HepG2 (cell line): Measurements from ENCODE around the gene OR6S1. TPM values are rescaled to one million over a fixed set of nuclear protein-coding genes. Genes with fewer than 3 reads are reported as not detected.
A peak's percentile ranks its signal among the peaks of the same experiment; 100 is the strongest.

Source experiments
- CEBPG ChIP-seq: IDR thresholded peaks from 2 replicates; pipeline ENCODE4 v1.6.1; 2016
- CHCHD3 ChIP-seq: sonication (generic); formaldehyde crosslinking; IDR thresholded peaks from 2 replicates; pipeline ENCODE4 v1.8.0; 2022; ENCODE audit warnings: mild to moderate bottlenecking, missing genetic modification reagents, moderate library complexity
- ELF1 ChIP-seq: sonication (generic); formaldehyde crosslinking; IDR thresholded peaks from 2 replicates; pipeline ENCODE4 v1.4.0; 2020; ENCODE audit warnings: missing genetic modification reagents
- FOXO1 ChIP-seq: sonication (generic); formaldehyde crosslinking; IDR thresholded peaks from 2 replicates; pipeline ENCODE4 v1.4.0; 2020; ENCODE audit warnings: missing genetic modification reagents
- HOXA5 ChIP-seq: sonication (generic); formaldehyde crosslinking; IDR thresholded peaks from 2 replicates; pipeline ENCODE4 v1.4.0; 2020; ENCODE audit warnings: missing genetic modification reagents
- JARID2 ChIP-seq: sonication (generic); formaldehyde crosslinking; IDR thresholded peaks from 2 replicates; pipeline ENCODE4 v1.8.1; 2023; ENCODE audit warnings: missing genetic modification reagents, inconsistent platforms; ENCODE audit not compliant: insufficient replicate concordance
- KLF15 ChIP-seq: sonication (generic); formaldehyde crosslinking; IDR thresholded peaks from 2 replicates; pipeline ENCODE4 v1.8.1; 2023; ENCODE audit warnings: borderline replicate concordance, mild to moderate bottlenecking, inconsistent platforms, missing genetic modification reagents, mixed read lengths
- PCBP1 ChIP-seq: fragments of 200-400 bp; formaldehyde crosslinking; IDR thresholded peaks from 2 replicates; pipeline ENCODE4 v1.6.1; 2017; ENCODE audit warnings: mild to moderate bottlenecking, low read depth, low read length, borderline replicate concordance
- PITX1 ChIP-seq: sonication (generic); formaldehyde crosslinking; IDR thresholded peaks from 2 replicates; pipeline ENCODE4 v1.5.1; 2020; ENCODE audit warnings: mild to moderate bottlenecking, missing genetic modification reagents
- RFX1 ChIP-seq: fragments of 450-650 bp; IDR thresholded peaks from 2 replicates; pipeline ENCODE4 v1.6.1; 2017
- SOX5 ChIP-seq: IDR thresholded peaks from 2 replicates; pipeline ENCODE4 v1.6.1; 2016; ENCODE audit warnings: borderline replicate concordance
- TBX2 ChIP-seq: sonication (generic); formaldehyde crosslinking; IDR thresholded peaks from 2 replicates; pipeline ENCODE4 v1.5.0; 2020; ENCODE audit warnings: missing genetic modification reagents, mild to moderate bottlenecking, borderline replicate concordance
- TBX3 ChIP-seq: fragments of 450-650 bp; IDR thresholded peaks from 2 replicates; pipeline ENCODE4 v1.6.1; 2017; ENCODE audit warnings: antibody characterized with exemption, mild to moderate bottlenecking, inconsistent platforms, borderline replicate concordance
- TP53 ChIP-seq: sonication (generic); formaldehyde crosslinking; conservative IDR thresholded peaks from 2 replicates; pipeline ENCODE4 v1.4.0; 2020; ENCODE audit warnings: missing genetic modification reagents
- ZNF124 ChIP-seq: sonication (generic); formaldehyde crosslinking; IDR thresholded peaks from 2 replicates; pipeline ENCODE4 v1.4.0; 2020; ENCODE audit warnings: missing genetic modification reagents
- ZNF296 ChIP-seq: sonication (generic); formaldehyde crosslinking; conservative IDR thresholded peaks from 2 replicates; pipeline ENCODE4 v1.5.0; 2020; ENCODE audit warnings: mild to moderate bottlenecking, missing genetic modification reagents
- ZNF3 ChIP-seq: IDR thresholded peaks from 2 replicates; pipeline ENCODE4 v1.7.0; 2017; ENCODE audit warnings: inconsistent platforms
- ZNF33A ChIP-seq: sonication (generic); formaldehyde crosslinking; IDR thresholded peaks from 2 replicates; pipeline ENCODE4 v1.5.1; 2020; ENCODE audit warnings: missing genetic modification reagents, mild to moderate bottlenecking, moderate library complexity, borderline replicate concordance
- ZNF629 ChIP-seq: sonication (generic); formaldehyde crosslinking; conservative IDR thresholded peaks from 2 replicates; pipeline ENCODE4 v1.5.0; 2020; ENCODE audit warnings: missing genetic modification reagents
- polyA plus RNA-seq, 8 experiments: library from polyadenylated mRNA; depleted of rRNA in 3 of 8; stranded (reverse) in 7 of 8; unstranded in 1 of 8; fragments of >200 nt; fragmentation: Illumina TruSeq in 4 of 8; extraction: Trizol in 4 of 8; gene quantifications; 2 replicates each; pipeline versions ENCODE4 v1.2.1 to v1.2.3, GENCODE V29; 2011 to 2016; ENCODE audit warnings: low read depth in 4 of 8, missing spikeins in 1 of 8, mixed read lengths in 1 of 8; ENCODE audit not compliant: insufficient read depth in 1 of 8
- total RNA-seq, 5 experiments: library from RNA; depleted of rRNA; stranded (reverse); fragments of >200 nt; fragmentation: Illumina TruSeq; extraction: Trizol; gene quantifications; 2 replicates each; pipeline ENCODE4 v1.2.3, GENCODE V29; 2016; ENCODE audit warnings: low read depth in 1 of 5
- TF ChIP-seq, protein P1 (sequence below), 2 experiments: sonication (generic) in 1 of 2; formaldehyde crosslinking in 1 of 2; IDR thresholded peaks; 2 replicates each; pipeline versions ENCODE4 v1.5.1 to v1.6.1; 2011 to 2020; ENCODE audit warnings: borderline replicate concordance in 1 of 2, low read depth in 1 of 2, low read length in 1 of 2, mild to moderate bottlenecking in 1 of 2, missing genetic modification reagents in 1 of 2, moderate library complexity in 1 of 2
- TF ChIP-seq, protein P2 (sequence below): sonication (generic); formaldehyde crosslinking; IDR thresholded peaks from 2 replicates; pipeline ENCODE4 v1.5.1; 2020; ENCODE audit warnings: mild to moderate bottlenecking, moderate library complexity, missing genetic modification reagents
- TF ChIP-seq, protein P3 (sequence below): IDR thresholded peaks from 2 replicates; pipeline ENCODE4 v1.6.1; 2016

OR6S1 gene
- total and polyA plus RNA-seq, 2 of the 13 experiments (the other 11 are each of a cell fraction or from before 2014, with no cell fraction given), result 0.09 TPM; not detected in 1

DNA sequence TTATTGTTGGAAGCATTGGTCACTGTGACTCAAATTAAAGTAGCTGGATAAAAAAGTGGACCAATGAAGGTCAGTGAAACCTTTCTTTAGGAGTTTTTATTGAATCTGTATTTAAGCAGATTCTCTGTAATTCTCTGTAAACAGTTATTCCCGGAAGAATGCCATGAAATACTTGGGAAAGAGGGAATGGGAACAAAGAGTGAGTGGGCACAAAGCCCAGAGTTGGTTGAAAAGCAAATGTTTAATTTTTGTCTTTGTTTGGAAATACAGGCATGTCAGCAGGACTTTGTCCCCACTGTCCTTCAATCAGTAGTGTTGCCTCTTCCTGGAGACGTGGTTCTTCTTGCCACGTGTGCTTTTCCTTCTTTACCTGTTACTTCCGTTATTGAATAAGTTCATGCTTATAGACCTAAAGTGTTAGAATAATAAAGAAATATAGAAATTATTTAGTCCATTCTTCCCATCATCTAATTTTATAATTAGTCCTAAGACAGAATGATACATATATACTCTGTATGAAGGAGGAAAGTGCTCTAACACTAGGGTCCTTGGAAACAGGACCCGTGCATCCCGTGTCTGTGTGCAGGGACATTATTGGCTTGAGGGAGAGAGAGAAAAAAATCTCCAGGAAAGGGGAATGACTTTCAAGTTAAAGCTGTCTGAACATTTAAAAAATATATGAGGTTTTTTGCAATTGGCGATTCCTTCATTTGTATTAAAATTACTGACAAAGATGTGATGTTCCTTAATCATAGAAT is 45.1 kb upstream of the OR6S1 start (continued):
- TF ChIP-seq, protein P1, sequence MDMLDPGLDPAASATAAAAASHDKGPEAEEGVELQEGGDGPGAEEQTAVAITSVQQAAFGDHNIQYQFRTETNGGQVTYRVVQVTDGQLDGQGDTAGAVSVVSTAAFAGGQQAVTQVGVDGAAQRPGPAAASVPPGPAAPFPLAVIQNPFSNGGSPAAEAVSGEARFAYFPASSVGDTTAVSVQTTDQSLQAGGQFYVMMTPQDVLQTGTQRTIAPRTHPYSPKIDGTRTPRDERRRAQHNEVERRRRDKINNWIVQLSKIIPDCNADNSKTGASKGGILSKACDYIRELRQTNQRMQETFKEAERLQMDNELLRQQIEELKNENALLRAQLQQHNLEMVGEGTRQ (IDR thresholded peaks at IDR 0.05; ENCODE audit: low read depth, low read length), result 0 out of 2 replicates have a peak, but pooled peaks have one; percentile 28
- TF ChIP-seq, protein P1 (CRISPR knock-in tag; IDR thresholded peaks at IDR 0.05; ENCODE audit: borderline replicate concordance), result peak; percentile 54; the same call in 1 of the 2 replicates
- TF ChIP-seq PCBP1, result no peak
- peak; percentile 76 for TF ChIP-seq TBX2 (CRISPR knock-in tag)
- no peak for TF ChIP-seq ZNF296 (CRISPR knock-in tag)
- no peak for TF ChIP-seq JARID2 (CRISPR knock-in tag)
- no peak for TF ChIP-seq RFX1
- TF ChIP-seq, protein P2, sequence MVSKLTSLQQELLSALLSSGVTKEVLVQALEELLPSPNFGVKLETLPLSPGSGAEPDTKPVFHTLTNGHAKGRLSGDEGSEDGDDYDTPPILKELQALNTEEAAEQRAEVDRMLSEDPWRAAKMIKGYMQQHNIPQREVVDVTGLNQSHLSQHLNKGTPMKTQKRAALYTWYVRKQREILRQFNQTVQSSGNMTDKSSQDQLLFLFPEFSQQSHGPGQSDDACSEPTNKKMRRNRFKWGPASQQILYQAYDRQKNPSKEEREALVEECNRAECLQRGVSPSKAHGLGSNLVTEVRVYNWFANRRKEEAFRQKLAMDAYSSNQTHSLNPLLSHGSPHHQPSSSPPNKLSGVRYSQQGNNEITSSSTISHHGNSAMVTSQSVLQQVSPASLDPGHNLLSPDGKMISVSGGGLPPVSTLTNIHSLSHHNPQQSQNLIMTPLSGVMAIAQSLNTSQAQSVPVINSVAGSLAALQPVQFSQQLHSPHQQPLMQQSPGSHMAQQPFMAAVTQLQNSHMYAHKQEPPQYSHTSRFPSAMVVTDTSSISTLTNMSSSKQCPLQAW (CRISPR knock-in tag), result 0 out of 2 replicates have a peak, but pooled peaks have one; percentile 34
- TF ChIP-seq, protein P3, sequence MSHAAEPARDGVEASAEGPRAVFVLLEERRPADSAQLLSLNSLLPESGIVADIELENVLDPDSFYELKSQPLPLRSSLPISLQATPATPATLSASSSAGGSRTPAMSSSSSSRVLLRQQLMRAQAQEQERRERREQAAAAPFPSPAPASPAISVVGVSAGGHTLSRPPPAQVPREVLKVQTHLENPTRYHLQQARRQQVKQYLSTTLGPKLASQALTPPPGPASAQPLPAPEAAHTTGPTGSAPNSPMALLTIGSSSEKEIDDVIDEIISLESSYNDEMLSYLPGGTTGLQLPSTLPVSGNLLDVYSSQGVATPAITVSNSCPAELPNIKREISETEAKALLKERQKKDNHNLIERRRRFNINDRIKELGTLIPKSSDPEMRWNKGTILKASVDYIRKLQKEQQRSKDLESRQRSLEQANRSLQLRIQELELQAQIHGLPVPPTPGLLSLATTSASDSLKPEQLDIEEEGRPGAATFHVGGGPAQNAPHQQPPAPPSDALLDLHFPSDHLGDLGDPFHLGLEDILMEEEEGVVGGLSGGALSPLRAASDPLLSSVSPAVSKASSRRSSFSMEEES (CRISPR knock-in tag), result peak; percentile 86; the same call in 1 of the 2 replicates
- no peak; the same call in 1 of the 2 replicates for TF ChIP-seq KLF15 (CRISPR knock-in tag)
- TF ChIP-seq TBX3, result peak; percentile 62; the same call in 1 of the 2 replicates
- peak; percentile 82 for TF ChIP-seq ELF1
- peak; percentile 87 for TF ChIP-seq ZNF124 (CRISPR knock-in tag)
- TF ChIP-seq PITX1 (CRISPR knock-in tag), result peak; percentile 91; the same call in 1 of the 2 replicates
- TF ChIP-seq ZNF3, result no peak
- TF ChIP-seq TP53, result peak; percentile 78; the same call in 1 of the 2 replicates
- peak; percentile 99 for TF ChIP-seq SOX5 (CRISPR knock-in tag)
- TF ChIP-seq CHCHD3, result no peak
- peak; percentile 86 for TF ChIP-seq CEBPG (CRISPR knock-in tag)
- 0 out of 2 replicates have a peak, but pooled peaks have one; percentile 55 for TF ChIP-seq ZNF33A
- TF ChIP-seq ZNF629, result no peak; the same call in 1 of the 2 replicates
- peak; percentile 95 for TF ChIP-seq FOXO1 (CRISPR knock-in tag)
- peak; percentile 77; the same call in 1 of the 2 replicates for TF ChIP-seq HOXA5
